HCT116 (cell line): ENCODE data around the gene TMEM222. TPM values are rescaled to one million over a fixed set of nuclear protein-coding genes. Genes with fewer than 3 reads are reported as not detected.
A peak's percentile ranks its signal among the peaks of the same experiment; 100 is the strongest.

Source experiments
- ATAC-seq: fragments of 200-7000 bp; cut with Tn5 transposase; 2 replicates; pipeline ENCODE4 v1.9.1; 2020; ENCODE audit warnings: mild to moderate bottlenecking, moderate library complexity
- BruUV-seq: library from RNA; stranded (reverse); fragments of 400-500 nt; replicated peaks from 2 replicates; lab custom pipeline; 2021; lab: Mats Ljungman, UMichigan
- CTCF ChIA-PET: fragments of 300-600 bp; sonication (Branson Sonifier 250); formaldehyde crosslinking; loops from one replicate; lab custom pipeline; 2021; ENCODE audit warnings: antibody characterized with exemption; lab: Charles Lee
- POLR2A ChIA-PET: fragments of 300-600, 350-600 bp; sonication (Branson Sonifier 250); formaldehyde crosslinking; loops from one replicate; lab custom pipeline; 2021; ENCODE audit warnings: antibody characterized with exemption; lab: Charles Lee
- RAD21 ChIA-PET, 2 experiments: fragments of 300-600 bp; sonication (Branson Sonifier 250); formaldehyde crosslinking; loops; one replicate each; lab custom pipeline; 2023; ENCODE audit warnings: low total read pairs in 2 of 2; ENCODE audit not compliant: uncharacterized antibody in 2 of 2, unreplicated experiment in 2 of 2, low non-redundant PET in 1 of 2; lab: Charles Lee
- DNase-seq: peaks from one replicate; pipeline ENCODE4 v3.0.0-alpha.2; 2010; ENCODE audit warnings: low read depth, low spot score
- H2AFZ ChIP-seq: fragments of 200-600 bp; shearing (Covaris generic), sonication (generic); 2 replicates; pipeline ENCODE4 v1.6.1; 2017; ENCODE audit warnings: low read depth, mixed run types, mixed read lengths, antibody characterized with exemption, low read length; ENCODE audit not compliant: poor library complexity, severe bottlenecking
- H3K27ac ChIP-seq: 2 replicates; pipeline ENCODE4 v1.5.1; 2012; ENCODE audit warnings: low read depth, low read length
- H3K27me3 ChIP-seq: fragments of 200-600 bp; sonication (generic); 2 replicates; pipeline ENCODE4 v1.6.1; 2016; ENCODE audit warnings: mixed run types, low read length, mixed read lengths; ENCODE audit not compliant: insufficient read depth
- H3K36me3 ChIP-seq, 2 experiments: fragments of 200-500 bp in 1 of 2; fragments of 200-600 bp in 1 of 2; sonication (Bioruptor generic) in 1 of 2; sonication (generic) in 1 of 2; 2 replicates each; pipeline versions ENCODE4 v1.5.1 to v1.6.1; 2014 to 2016; ENCODE audit warnings: low read length in 2 of 2, inconsistent platforms in 1 of 2, mixed read lengths in 1 of 2, mixed run types in 1 of 2; ENCODE audit not compliant: insufficient read depth in 2 of 2, control insufficient read depth in 1 of 2
- H3K4me1 ChIP-seq, 2 experiments: fragments of 200-600 bp in 1 of 2; sonication (generic) in 1 of 2; 2 replicates each; pipeline versions ENCODE4 v1.5.1 to v1.6.1; 2012 to 2017; ENCODE audit warnings: low read length in 2 of 2, inconsistent platforms in 1 of 2, mild to moderate bottlenecking in 1 of 2, mixed read lengths in 1 of 2, mixed run types in 1 of 2, moderate library complexity in 1 of 2; ENCODE audit not compliant: insufficient read depth in 2 of 2, control insufficient read depth in 1 of 2
- H3K4me2 ChIP-seq: fragments of 200-600 bp; sonication (generic); 2 replicates; pipeline ENCODE4 v1.6.1; 2017; ENCODE audit warnings: mixed run types, low read length, mixed read lengths
- H3K4me3 ChIP-seq, 2 experiments: fragments of 200-600 bp in 1 of 2; sonication (generic) in 1 of 2; replicated peaks in 1 of 2; 2 replicates each; pipeline ENCODE4 v1.5.1; 2011 to 2016; ENCODE audit warnings: low read length in 2 of 2, control low read depth in 1 of 2, low read depth in 1 of 2, mild to moderate bottlenecking in 1 of 2, mixed read lengths in 1 of 2, mixed run types in 1 of 2
- H3K79me2 ChIP-seq: fragments of 200-600 bp; sonication (generic); 2 replicates; pipeline ENCODE4 v1.6.1; 2017; ENCODE audit warnings: mild to moderate bottlenecking, mixed run types, low read length, moderate library complexity, mixed read lengths; ENCODE audit not compliant: insufficient read depth
- H3K9ac ChIP-seq: fragments of 200-600 bp; sonication (generic); 2 replicates; pipeline ENCODE4 v1.6.1; 2016; ENCODE audit warnings: low read length, mixed read lengths
- H3K9me2 ChIP-seq: fragments of 200-600 bp; sonication (generic), shearing (Covaris generic); 2 replicates; pipeline ENCODE4 v1.6.1; 2017; ENCODE audit warnings: mixed run types, mild to moderate bottlenecking, moderate library complexity; ENCODE audit not compliant: insufficient read depth
- H3K9me3 ChIP-seq, 2 experiments: fragments of 200-500 bp in 1 of 2; fragments of 200-600 bp in 1 of 2; sonication (Bioruptor generic) in 1 of 2; sonication (generic) in 1 of 2; 2 replicates each; pipeline ENCODE4 v1.6.1; 2014 to 2017; ENCODE audit warnings: low read length in 2 of 2, mixed read lengths in 2 of 2, inconsistent platforms in 1 of 2, low read depth in 1 of 2, mild to moderate bottlenecking in 1 of 2, mixed run types in 1 of 2, moderate library complexity in 1 of 2; ENCODE audit not compliant: control insufficient read depth in 1 of 2, insufficient read depth in 1 of 2
- H4K20me1 ChIP-seq: fragments of 200-600 bp; sonication (generic), shearing (Covaris generic); 2 replicates; pipeline ENCODE4 v1.6.1; 2017; ENCODE audit warnings: mixed run types, mild to moderate bottlenecking, moderate library complexity; ENCODE audit not compliant: insufficient read depth
- ATF3 ChIP-seq: IDR thresholded peaks from 2 replicates; pipeline ENCODE4 v1.6.1; 2012
- CBX3 ChIP-seq: IDR thresholded peaks from 2 replicates; pipeline ENCODE4 v1.6.1; 2012; ENCODE audit warnings: low read depth
- CEBPB ChIP-seq: IDR thresholded peaks from 2 replicates; pipeline ENCODE4 v1.6.1; 2012; ENCODE audit warnings: low read depth
- CTCF ChIP-seq, 3 experiments: fragments of 200-600 bp in 1 of 3; sonication (generic) in 1 of 3; IDR thresholded peaks in 2 of 3; conservative IDR thresholded peaks in 1 of 3; 2 replicates each; pipeline ENCODE4 v1.5.1; 2012 to 2017; ENCODE audit warnings: low read depth in 2 of 3, low read length in 2 of 3, antibody characterized with exemption in 1 of 3, borderline replicate concordance in 1 of 3, control low read depth in 1 of 3, mild to moderate bottlenecking in 1 of 3, mixed read lengths in 1 of 3, mixed run types in 1 of 3, moderate library complexity in 1 of 3; ENCODE audit not compliant: insufficient read depth in 1 of 3
- EGR1 ChIP-seq: IDR thresholded peaks from 2 replicates; pipeline ENCODE4 v1.6.1; 2012; ENCODE audit warnings: low read depth
- ELF1 ChIP-seq: IDR thresholded peaks from 2 replicates; pipeline ENCODE4 v1.6.1; 2012; ENCODE audit warnings: low read depth, borderline replicate concordance
- EZH2phosphoT487 ChIP-seq: fragments of 200-600 bp; IDR thresholded peaks from 2 replicates; pipeline ENCODE4 v1.6.1; 2018; ENCODE audit warnings: antibody characterized with exemption, borderline replicate concordance
- FOSL1 ChIP-seq: IDR thresholded peaks from 2 replicates; pipeline ENCODE4 v1.6.1; 2012; ENCODE audit warnings: low read depth
- JUND ChIP-seq: IDR thresholded peaks from 2 replicates; pipeline ENCODE4 v1.6.1; 2012
- MAX ChIP-seq: IDR thresholded peaks from 2 replicates; pipeline ENCODE4 v1.6.1; 2012
- POLR2A ChIP-seq: IDR thresholded peaks from 2 replicates; pipeline ENCODE4 v1.7.0; 2011; ENCODE audit warnings: borderline replicate concordance; ENCODE audit not compliant: insufficient read depth, insufficient read length; ENCODE audit errors: extremely low read depth
- POLR2AphosphoS5 ChIP-seq: IDR thresholded peaks from 2 replicates; pipeline ENCODE4 v1.6.1; 2011; ENCODE audit warnings: mild to moderate bottlenecking, low read depth, low read length, moderate library complexity
- RAD21 ChIP-seq: IDR thresholded peaks from 2 replicates; pipeline ENCODE4 v1.6.1; 2012; ENCODE audit warnings: low read depth, mild to moderate bottlenecking
- SIN3A ChIP-seq: IDR thresholded peaks from 2 replicates; pipeline ENCODE4 v1.6.1; 2012; ENCODE audit warnings: low read depth
- SRF ChIP-seq: IDR thresholded peaks from 2 replicates; pipeline ENCODE4 v1.6.1; 2012; ENCODE audit warnings: low read depth
- ZFX ChIP-seq: fragments of 450-650 bp; IDR thresholded peaks from 2 replicates; pipeline ENCODE4 v1.6.1; 2017
- ZNF274 ChIP-seq: fragments of 200-500 bp; sonication (Bioruptor generic); IDR thresholded peaks from 2 replicates; pipeline ENCODE4 v1.6.1; 2014; ENCODE audit warnings: mild to moderate bottlenecking, low read depth, low read length, inconsistent platforms
- intact Hi-C: fragments of 100-400 bp; cut with micrococcal nuclease; formaldehyde crosslinking; loops from 2 replicates; pipeline ENCODE4 v1.10.0; 2022
- total RNA-seq: library from RNA; stranded (reverse); gene quantifications from one replicate; pipeline ENCODE4 v1.2.1, GENCODE V29; 2021; ENCODE audit not compliant: unreplicated experiment

Gene TMEM222
- total RNA-seq, 1 experiment from 2014 or later = 32.8 TPM

GRCh38 chr1:27366411-27367159 is 44.6 kb downstream of the TMEM222 start, which contains the start of gene MAP3K6:
MAP3K6 (minus strand) TSS chr1:27366961; CDS start chr1:27366597, 364 bp downstream.
- CTCF ChIA-PET = interaction anchor here (1.0 to 3.3 kb wide), 13 partner anchors 9 to 322 kb away, joined by 3 to 28 read pairs (median 7); partner anchors contain the start of genes CD164L2, GPR3 and SYTL1
- BruUV-seq = no TSS peak
- RAD21 ChIA-PET = interaction anchor here in 1 of 2 experiments (0.5 kb wide), 1 partner anchor 406 kb away, joined by 3 read pairs; the partner anchor contains the start of gene KDF1

More at GRCh38 chr1:27366411-27367159, 44.6 kb downstream of the TMEM222 start, which contains the start of gene MAP3K6:
- Histone ChIP-seq H3K36me3 (peaks cover 0 to 4% of the 10 kb centered on the region in 2 experiments; a peak in 1 of 4 replicates), H3K4me3 (peak within 1 kb of the TSS; percentile 67 to 69), H3K9me3 (no peaks in the 10 kb centered on the region), H2AFZ (peak within 1 kb of the TSS; percentile 70), H3K27me3 (no peaks in the 10 kb centered on the region)
- intact Hi-C loops = no loop called here
- ATAC-seq = peak; percentile 75
- TF ChIP-seq FOSL1 (no peak), CTCF (IDR thresholded peaks at IDR 0.05 in 2 of 3, conservative IDR thresholded peaks at IDR 0.05 in 1 of 3; ENCODE audit: borderline replicate concordance in 1 of 3, insufficient read depth in 1 of 3, low read depth in 2 of 3, low read length in 2 of 3) (peak in 2 of 3 experiments; percentile 36 to 38; a peak in 3 of 6 replicates), ELF1 (no peak), ZFX (peak; percentile 30; the same call in 1 of the 2 replicates), ZNF274 (no peak), SRF (no peak), EZH2phosphoT487 (no peak), RAD21 (no peak), EGR1 (peak; percentile 73), POLR2A (peak; percentile 20), CEBPB (no peak), MAX (peak; percentile 51; the same call in 1 of the 2 replicates), JUND (no peak), CBX3 (no peak), ATF3 (no peak), SIN3A (no peak), POLR2AphosphoS5 (peak; percentile 78)
- TF ChIP-seq, all 23 proteins: peak for 6
- Histone ChIP-seq H3K4me1 (peaks cover 12 to 32% of the 10 kb centered on the region in 2 experiments), H3K9ac (peak within 1 kb of the TSS; percentile 78), H4K20me1 (no peaks in the 10 kb centered on the region), H3K27ac (peak within 1 kb of the TSS; percentile 100), H3K9me2 (no peaks in the 10 kb centered on the region), H3K4me2 (peak within 1 kb of the TSS; percentile 95), H3K79me2 (peaks cover 3% of the 10 kb centered on the region; the same call in 1 of the 2 replicates)
- DNase-seq = peak; percentile 43
- POLR2A ChIA-PET = interaction anchor here (0.6 to 2.6 kb wide), 13 partner anchors 9 to 367 kb away, joined by 3 to 26 read pairs (median 4); partner anchors contain the start of genes CD164L2 and GPR3
